Esophagus (tissue), 2 donors: ENCODE data around the gene SRR. TPM values are rescaled to one million over a fixed set of nuclear protein-coding genes. Genes with fewer than 3 reads are reported as not detected.

Experiments used
- H3K27ac ChIP-seq, 2 donors: one replicate each; pipeline ENCODE4 v1.5.1; 2013; ENCODE audit warnings: low read depth in 2 of 2, mild to moderate bottlenecking in 2 of 2, inconsistent platforms in 1 of 2, low read length in 1 of 2, moderate library complexity in 1 of 2
- H3K27me3 ChIP-seq, 2 donors: one replicate each; pipeline ENCODE4 v1.6.1; 2013; ENCODE audit warnings: low read length in 2 of 2, control low read depth in 1 of 2, mild to moderate bottlenecking in 1 of 2; ENCODE audit not compliant: insufficient read depth in 2 of 2, control insufficient read depth in 1 of 2
- H3K36me3 ChIP-seq, 2 donors: one replicate each; pipeline ENCODE4 v1.6.1; 2013; ENCODE audit warnings: low read length in 1 of 2; ENCODE audit not compliant: control insufficient read depth in 2 of 2, insufficient read depth in 2 of 2
- H3K4me1 ChIP-seq, 2 donors: one replicate each; pipeline ENCODE4 v1.6.1; 2013; ENCODE audit warnings: low read length in 1 of 2; ENCODE audit not compliant: control insufficient read depth in 2 of 2, insufficient read depth in 2 of 2
- H3K4me3 ChIP-seq, 2 donors: one replicate each; pipeline ENCODE4 v1.5.1; 2013; ENCODE audit warnings: low read length in 2 of 2, mild to moderate bottlenecking in 2 of 2, low read depth in 1 of 2, moderate library complexity in 1 of 2
- H3K9me3 ChIP-seq, 2 donors: one replicate each; pipeline ENCODE4 v1.6.1; 2013; ENCODE audit warnings: mild to moderate bottlenecking in 2 of 2, low read depth in 1 of 2, low read length in 1 of 2, moderate library complexity in 1 of 2; ENCODE audit not compliant: control insufficient read depth in 2 of 2, insufficient read depth in 1 of 2
- WGBS, 2 donors: extraction: QIAGEN DNeasy Blood & Tissue Kit; methylation state at CpG; one replicate each; pipeline ENCODE4 v1.1.7; 2013; 5-methylcytosine and 5-hydroxymethylcytosine counted together
- polyA plus RNA-seq, 2 donors: library from polyadenylated mRNA; stranded (reverse); fragments of 200-250 nt; gene quantifications; one replicate each; pipeline ENCODE4 v1.2.3, GENCODE V29; 2013
- donor health status: healthy with polysubstance abuse.
- donor health status: Bipolar disorder and iron deficiency.

SRR gene
- polyA plus RNA-seq, 2 donors = 2.1 to 4.5 TPM

DNA sequence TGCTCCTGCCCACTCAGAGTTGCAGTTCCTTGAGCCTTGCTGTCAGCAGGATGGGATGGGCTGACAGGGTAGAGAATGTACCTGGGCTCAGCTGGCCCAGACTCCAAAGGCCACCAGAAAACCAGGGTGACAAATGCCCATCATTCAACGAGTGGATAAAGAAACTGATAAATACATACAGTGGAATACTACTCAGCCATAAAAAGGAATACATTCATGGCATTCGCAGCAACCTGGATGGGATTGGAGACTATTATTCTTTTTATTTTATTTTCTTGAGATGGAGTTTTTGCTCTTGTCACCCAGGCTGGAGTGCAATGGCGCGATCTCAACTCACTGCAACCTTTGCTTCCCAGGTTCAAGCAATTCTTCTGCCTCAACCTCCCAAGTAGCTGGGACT lies 53.5 kb downstream of the SRR start:
- Histone ChIP-seq H3K4me3 (no peak overlapping the region), H3K4me1 (peaks cover 4 to 6% of the 10 kb centered on the region in 2 donors), H3K9me3 (no peaks in the 10 kb centered on the region), H3K27ac (no peak overlapping the region), H3K36me3 (peaks cover 0 to 6% of the 10 kb centered on the region in 2 donors), H3K27me3 (no peaks in the 10 kb centered on the region)
- 96 to 99% methylated on average over 4 of the region's 4 CpGs for WGBS, 2 donors

DNA sequence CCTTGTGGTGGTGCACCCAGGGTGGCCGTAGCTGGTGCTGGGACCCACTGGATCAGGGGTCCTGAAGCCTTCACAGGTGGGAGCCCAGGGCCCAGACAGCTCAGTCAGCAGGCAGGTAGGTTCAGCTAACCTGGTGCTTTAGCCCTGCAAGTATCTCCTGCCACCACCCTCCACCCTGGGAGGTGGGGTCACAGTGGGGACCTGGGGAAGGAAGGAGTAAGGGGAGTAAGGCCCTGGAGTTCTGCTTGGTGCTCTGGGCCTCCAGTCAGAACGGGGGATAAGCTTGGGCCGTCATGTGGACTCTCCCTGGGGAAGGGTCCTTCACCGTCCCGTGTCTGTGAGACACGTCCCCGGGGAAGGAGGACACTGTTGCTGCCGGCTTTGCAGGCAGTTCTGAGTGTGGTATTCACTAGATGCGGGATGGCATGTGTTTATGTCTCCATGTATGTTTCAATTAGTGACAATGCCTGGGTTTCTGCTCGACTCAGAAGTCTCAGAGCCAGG lies 54.2 kb downstream of the SRR start:
- Histone ChIP-seq H3K4me1 (peaks cover 4 to 6% of the 10 kb centered on the region in 2 donors), H3K36me3 (peaks cover 0 to 11% of the 10 kb centered on the region in 2 donors), H3K9me3 (peaks cover 0 to 1% of the 10 kb centered on the region in 2 donors), H3K27ac (no peak overlapping the region), H3K4me3 (no peak overlapping the region), H3K27me3 (no peaks in the 10 kb centered on the region)
- WGBS, 2 donors = 91 to 94% methylated on average over 10 of the region's 10 CpGs

DNA sequence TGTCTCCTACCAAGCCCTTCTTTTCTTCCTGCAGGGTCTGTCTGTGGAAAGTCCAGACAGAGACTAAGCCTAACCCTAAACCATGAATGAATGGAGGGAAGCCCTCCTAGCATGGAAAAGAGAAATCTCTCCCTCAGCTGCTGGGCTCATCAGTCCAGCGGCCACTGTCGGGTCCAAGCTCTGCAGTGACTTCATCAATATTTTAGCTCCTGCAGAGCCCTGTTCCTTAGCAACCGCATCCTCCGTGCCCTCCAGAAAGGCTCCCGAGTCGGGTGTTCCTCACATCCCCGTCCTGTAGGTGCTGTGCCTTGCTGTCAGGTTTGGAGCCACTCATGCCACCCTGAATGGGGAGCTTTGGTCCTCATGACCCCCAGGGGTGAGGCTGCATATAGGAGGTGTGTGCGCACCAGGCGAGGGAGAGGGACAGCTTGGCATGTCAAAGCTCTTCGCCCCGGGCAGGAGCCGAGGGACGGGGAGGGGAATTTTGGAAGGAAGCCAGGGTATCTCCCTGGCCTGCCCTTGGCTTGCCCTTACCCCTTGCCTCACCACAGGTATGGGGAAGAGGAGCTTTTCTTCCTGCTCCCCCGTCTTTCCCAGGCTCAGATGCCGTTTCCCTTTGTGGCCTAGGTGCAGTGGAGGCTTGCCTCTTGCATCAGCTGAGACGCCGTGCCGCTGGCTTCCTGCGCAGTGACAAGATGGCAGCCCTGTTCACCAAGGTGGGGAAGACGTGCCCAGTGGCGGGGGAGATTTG lies 57.4 kb downstream of the SRR start:
- 72 to 77% methylated on average over 21 of the region's 21 CpGs for WGBS, 2 donors
- no peak overlapping the region for H3K4me3 ChIP-seq
- H3K36me3 ChIP-seq = peaks cover 4 to 33% of the 10 kb centered on the region in 2 donors
- no peaks in the 10 kb centered on the region for H3K27me3 ChIP-seq
- peaks cover 6 to 12% of the 10 kb centered on the region in 2 donors for H3K4me1 ChIP-seq
- peaks cover 0 to 1% of the 10 kb centered on the region in 2 donors for H3K9me3 ChIP-seq
- H3K27ac ChIP-seq = no peak overlapping the region

DNA sequence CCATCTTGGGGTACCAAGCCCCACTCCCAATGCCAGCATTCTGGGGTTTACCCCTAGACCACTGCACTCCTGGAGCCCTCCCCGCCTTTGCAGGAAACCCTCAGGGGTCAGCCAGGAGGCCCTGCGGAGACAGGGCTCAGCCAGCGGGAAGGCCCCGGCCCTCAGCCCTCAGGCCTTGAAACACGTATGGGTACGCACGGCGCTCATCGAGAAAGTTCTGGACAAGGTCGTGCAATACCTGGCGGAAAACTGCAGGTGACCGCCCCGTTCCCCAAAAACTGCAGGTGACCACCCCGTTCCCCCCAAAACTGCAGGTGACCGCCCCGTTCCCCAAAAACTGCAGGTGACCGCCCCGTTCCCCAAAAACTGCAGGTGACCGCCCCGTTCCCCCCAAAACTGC lies 58.3 kb downstream of the SRR start:
- peaks cover 6 to 12% of the 10 kb centered on the region in 2 donors for H3K4me1 ChIP-seq
- no peaks in the 10 kb centered on the region for H3K27me3 ChIP-seq
- WGBS, 2 donors = 94 to 97% methylated on average over 20 of the region's 20 CpGs

DNA sequence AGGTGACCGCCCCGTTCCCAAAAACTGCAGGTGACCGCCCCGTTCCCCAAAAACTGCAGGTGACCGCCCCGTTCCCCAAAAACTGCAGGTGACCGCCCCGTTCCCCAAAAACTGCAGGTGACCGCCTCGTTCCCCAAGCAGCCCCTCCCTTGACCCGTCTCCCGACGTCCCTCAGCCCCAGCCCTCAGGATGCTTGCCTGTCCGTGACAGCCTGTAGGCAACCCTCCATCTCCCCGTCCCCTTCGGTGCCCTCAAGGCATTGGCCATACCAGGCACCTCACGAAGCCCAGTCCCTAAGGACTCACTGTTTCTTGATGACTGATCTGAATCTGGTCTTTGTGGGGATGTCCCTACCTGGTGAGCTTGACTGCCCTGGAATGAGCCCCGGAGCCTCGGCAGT lies 58.7 kb downstream of the SRR start:
- Histone ChIP-seq H3K27me3 (no peaks in the 10 kb centered on the region), H3K36me3 (peaks cover 4 to 41% of the 10 kb centered on the region in 2 donors), H3K9me3 (peaks cover 0 to 1% of the 10 kb centered on the region in 2 donors), H3K27ac (no peak overlapping the region), H3K4me1 (peaks cover 6 to 12% of the 10 kb centered on the region in 2 donors), H3K4me3 (no peak overlapping the region)
- 92 to 95% methylated on average over 18 to 19 of the region's 19 CpGs for WGBS, 2 donors

More for the DNA sequence above, 58.3 kb downstream of the SRR start:
- H3K36me3 ChIP-seq = peaks cover 4 to 40% of the 10 kb centered on the region in 2 donors
- no peak overlapping the region for H3K4me3 ChIP-seq
- peaks cover 0 to 1% of the 10 kb centered on the region in 2 donors for H3K9me3 ChIP-seq
- no peak overlapping the region for H3K27ac ChIP-seq

DNA sequence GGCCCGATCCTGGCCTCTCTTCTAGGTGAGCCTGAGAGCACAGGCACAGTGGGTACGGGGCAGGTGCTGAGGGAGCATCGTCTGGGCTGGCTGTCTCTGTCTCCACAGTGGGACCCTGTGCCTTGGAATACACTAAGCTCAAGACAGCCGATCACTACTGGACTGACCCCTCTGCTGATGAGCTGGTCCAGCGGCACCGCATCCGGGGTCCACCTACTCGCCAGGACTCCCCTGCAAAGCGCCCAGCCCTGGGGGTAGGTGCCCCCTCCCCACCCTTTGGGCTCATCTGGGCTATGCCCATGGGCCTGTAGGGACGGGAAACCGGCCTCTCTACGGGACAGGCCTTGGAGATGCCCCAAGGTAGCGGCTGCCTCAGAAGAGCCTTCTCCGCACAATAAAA lies 59.1 kb downstream of the SRR start:
- Histone ChIP-seq H3K9me3 (peaks cover 0 to 1% of the 10 kb centered on the region in 2 donors), H3K4me1 (peaks cover 6 to 12% of the 10 kb centered on the region in 2 donors), H3K27me3 (no peaks in the 10 kb centered on the region), H3K36me3 (peaks cover 4 to 41% of the 10 kb centered on the region in 2 donors), H3K27ac (no peak overlapping the region), H3K4me3 (no peak overlapping the region)
- 97% methylated on average over 14 of the region's 14 CpGs for whole genome bisulfite sequencing, 2 donors

DNA sequence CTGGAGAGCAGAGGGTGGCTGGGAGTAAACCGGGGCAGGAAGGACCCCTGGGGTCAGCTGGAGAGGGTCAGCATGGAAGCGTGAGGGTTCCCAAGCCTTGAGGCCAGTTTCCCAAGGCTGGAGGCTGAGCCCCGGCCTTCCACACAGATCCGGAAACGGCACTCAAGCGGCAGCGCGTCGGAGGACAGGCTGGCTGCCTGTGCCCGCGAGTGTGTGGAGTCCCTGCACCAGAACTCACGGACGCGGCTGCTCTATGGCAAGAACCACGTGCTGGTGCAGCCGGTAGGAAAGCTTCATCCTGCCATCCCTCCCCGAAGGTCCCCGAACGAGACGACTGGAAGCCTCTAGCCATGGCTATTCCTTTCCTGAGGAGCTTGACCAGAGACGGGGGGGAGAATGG lies 59.6 kb downstream of the SRR start:
- Histone ChIP-seq H3K9me3 (peaks cover 0 to 1% of the 10 kb centered on the region in 2 donors), H3K27me3 (no peaks in the 10 kb centered on the region), H3K4me1 (peaks cover 4 to 12% of the 10 kb centered on the region in 2 donors), H3K4me3 (no peak overlapping the region), H3K36me3 (peaks cover 4 to 41% of the 10 kb centered on the region in 2 donors), H3K27ac (no peak overlapping the region)
- 92 to 95% methylated on average over 21 of the region's 21 CpGs for WGBS, 2 donors

DNA sequence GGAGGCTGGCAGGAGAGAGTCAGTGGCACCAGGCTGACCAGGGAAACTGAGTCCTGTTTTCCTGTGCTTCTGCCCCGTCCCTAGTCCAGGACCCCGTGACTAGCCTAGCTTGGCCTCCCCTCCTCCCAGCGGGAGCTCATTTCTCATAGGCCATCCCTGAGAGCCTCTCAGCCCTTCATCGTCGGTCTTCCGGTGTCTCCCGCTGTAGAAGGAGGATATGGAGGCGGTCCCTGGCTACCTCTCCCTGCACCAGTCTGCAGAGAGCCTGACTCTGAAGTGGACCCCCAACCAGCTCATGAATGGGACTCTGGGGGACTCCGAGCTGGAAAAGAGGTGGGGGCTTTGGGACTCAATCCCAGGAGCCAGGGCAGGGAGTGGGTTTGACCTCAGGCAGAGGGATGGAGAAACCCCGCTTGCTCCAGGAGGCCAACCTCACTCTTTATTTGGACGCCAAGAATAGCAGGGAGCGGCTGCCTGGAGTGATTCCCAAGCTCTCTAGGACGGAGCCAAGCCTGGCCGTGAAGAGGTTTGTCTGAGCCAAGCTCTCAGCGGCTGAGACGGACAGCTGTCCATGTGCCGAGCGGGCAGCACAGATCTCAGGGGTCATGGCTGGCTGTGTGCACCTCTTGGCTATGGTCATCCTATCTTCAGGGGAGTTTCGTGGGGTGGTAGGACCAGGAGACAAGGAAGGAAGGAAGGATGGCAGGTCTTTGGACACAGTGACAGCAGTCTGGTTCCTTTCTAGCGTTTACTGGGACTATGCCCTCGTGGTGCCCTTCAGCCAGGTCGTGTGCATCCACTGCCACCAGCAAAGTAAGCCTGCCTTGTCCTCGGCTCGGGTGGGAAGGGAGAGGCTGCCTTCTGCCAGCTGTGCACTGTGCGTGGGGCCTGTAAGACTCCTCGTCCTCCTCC lies 60.4 kb downstream of the SRR start:
- Histone ChIP-seq H3K9me3 (peaks cover 0 to 1% of the 10 kb centered on the region in 2 donors), H3K36me3 (peaks cover 7 to 41% of the 10 kb centered on the region in 2 donors), H3K27me3 (no peaks in the 10 kb centered on the region), H3K4me3 (no peak overlapping the region), H3K4me1 (peaks cover 2 to 10% of the 10 kb centered on the region in 2 donors), H3K27ac (peak overlapping the region in 1 of 2 donors; percentile 5)
- WGBS, 2 donors = 50 to 63% methylated on average over 26 of the region's 26 CpGs

DNA sequence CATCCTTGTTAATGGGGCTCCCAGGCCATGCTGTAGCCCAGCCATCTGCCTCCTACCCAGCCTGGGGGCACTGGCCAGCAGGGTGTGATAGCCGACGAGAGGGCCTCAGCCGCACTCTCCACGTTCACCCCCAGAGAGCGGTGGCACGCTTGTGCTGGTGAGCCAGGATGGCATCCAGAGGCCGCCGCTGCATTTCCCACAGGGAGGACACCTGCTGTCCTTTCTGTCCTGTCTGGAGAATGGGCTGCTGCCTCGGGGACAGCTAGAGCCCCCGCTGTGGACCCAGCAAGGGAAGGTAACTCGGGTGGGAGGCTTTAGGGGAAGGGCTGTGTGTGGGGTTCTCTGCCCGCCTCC lies 61.0 kb downstream of the SRR start:
- peaks cover 9 to 42% of the 10 kb centered on the region in 2 donors for H3K36me3 ChIP-seq
- H3K27me3 ChIP-seq = no peaks in the 10 kb centered on the region
- 92% methylated on average over 12 of the region's 12 CpGs for WGBS, 2 donors
- H3K4me3 ChIP-seq = no peak overlapping the region
- peaks cover 0 to 1% of the 10 kb centered on the region in 2 donors for H3K9me3 ChIP-seq
- peaks cover 2 to 7% of the 10 kb centered on the region in 2 donors for H3K4me1 ChIP-seq
- no peak overlapping the region for H3K27ac ChIP-seq
